Stimulated activated CD8-positive, alpha-beta memory T cell treated with anti-CD3 and anti-CD28 coated beads, Interleukin-4, amount 100 ng/mL, for 24 hours (primary cell): Measurements from ENCODE around the gene ZNF385C.

Experiments
- DNase-seq: peaks from one replicate; pipeline ENCODE4 v3.0.0-alpha.2; 2020; ENCODE audit warnings: low read depth

ZNF385C gene

GRCh38 chr17:41988418-41988817 is 109.9 kb downstream of the ZNF385C start:
- DNase-seq, result no peak

GRCh38 chr17:41987642-41988041 is 110.6 kb downstream of the ZNF385C start:
- DNase-seq, result no peak

- no peak for DNase-seq
Observed at GRCh38 chr17:41986634-41987033, 111.6 kb downstream of the ZNF385C start.

GRCh38 chr17:41985919-41986318 is 112.4 kb downstream of the ZNF385C start:
- DNase-seq, result no peak

GRCh38 chr17:41984454-41984853 is 113.8 kb downstream of the ZNF385C start:
- DNase-seq, result no peak

- DNase-seq, result no peak
Observed at GRCh38 chr17:41982026-41982760, 116.1 kb downstream of the ZNF385C start.

GRCh38 chr17:41977991-41978390 is 120.3 kb downstream of the ZNF385C start:
- DNase-seq, result no peak

- no peak for DNase-seq
Observed at GRCh38 chr17:41976142-41976768, 122.0 kb downstream of the ZNF385C start.
